H1 (cell line): ENCODE results near the gene ELMO1. TPM values are rescaled to one million over a fixed set of nuclear protein-coding genes. Genes with fewer than 3 reads are reported as not detected.

ENCODE experiments used
- CTCF ChIA-PET: fragments of 300-600 bp; sonication (Branson Sonifier 250); formaldehyde crosslinking; loops from one replicate; lab custom pipeline; 2021; ENCODE audit not compliant: partially characterized antibody; lab: Charles Lee
- POLR2A ChIA-PET: fragments of 300-600 bp; sonication (Branson Sonifier 250); formaldehyde crosslinking; loops from one replicate; lab custom pipeline; 2021; ENCODE audit warnings: inconsistent platforms; ENCODE audit not compliant: partially characterized antibody; lab: Charles Lee
- DNase-seq, 2 experiments: peaks; one replicate each; pipeline versions ENCODE4 v3.0.0 to v3.0.0-alpha.2; 2010 to 2022; ENCODE audit warnings: low spot score in 2 of 2, low read depth in 1 of 2, mixed read lengths in 1 of 2
- FAIRE-seq: peaks from 2 replicates; lab custom pipeline; 2011; peaks lifted over from hg19 to GRCh38; lab: Jason Lieb, UNC
- H2AFZ ChIP-seq: 2 replicates; pipeline ENCODE4 v1.8.1; 2012; ENCODE audit warnings: low read length, inconsistent platforms
- H2AK5ac ChIP-seq: 2 replicates; pipeline ENCODE4 v1.6.1; 2013; ENCODE audit warnings: low read depth, low read length
- H2BK120ac ChIP-seq: replicated peaks from 2 replicates; pipeline ENCODE3; 2013; ENCODE audit warnings: low read depth, low read length, inconsistent platforms
- H2BK12ac ChIP-seq: 2 replicates; pipeline ENCODE4 v1.6.1; 2013; ENCODE audit warnings: low read depth, low read length
- H2BK15ac ChIP-seq: 2 replicates; pipeline ENCODE4 v1.6.1; 2013; ENCODE audit warnings: low read length
- H2BK20ac ChIP-seq: 2 replicates; pipeline ENCODE4 v1.6.1; 2013; ENCODE audit warnings: low read length
- H2BK5ac ChIP-seq: 2 replicates; pipeline ENCODE4 v1.6.1; 2013; ENCODE audit warnings: low read depth, low read length
- H3K14ac ChIP-seq: 2 replicates; pipeline ENCODE4 v1.6.1; 2013; ENCODE audit warnings: inconsistent platforms; ENCODE audit not compliant: insufficient read length
- H3K18ac ChIP-seq: 2 replicates; pipeline ENCODE4 v1.6.1; 2013; ENCODE audit warnings: low read length; ENCODE audit errors: extremely low read depth
- H3K23ac ChIP-seq: 2 replicates; pipeline ENCODE4 v1.6.1; 2013; ENCODE audit warnings: inconsistent platforms; ENCODE audit not compliant: insufficient read length
- H3K23me2 ChIP-seq: 2 replicates; pipeline ENCODE4 v1.6.1; 2013; ENCODE audit warnings: low read depth, low read length
- H3K27ac ChIP-seq: 2 replicates; pipeline ENCODE4 v1.6.1; 2011; ENCODE audit warnings: low read depth, low read length, inconsistent platforms
- H3K27me3 ChIP-seq, 4 experiments: replicated peaks in 1 of 4; 1 replicate in 1 of 4; 2 replicates in 3 of 4; pipeline versions ENCODE4 v1.6.1 to v1.8.1; 2011 to 2013; ENCODE audit warnings: low read length in 3 of 4, mild to moderate bottlenecking in 3 of 4, inconsistent platforms in 2 of 4, mixed read lengths in 2 of 4, moderate library complexity in 1 of 4; ENCODE audit not compliant: control insufficient read depth in 3 of 4, insufficient read depth in 3 of 4; ENCODE audit errors: extremely low read depth in 1 of 4
- H3K36me3 ChIP-seq, 4 experiments: 2 replicates each; pipeline versions ENCODE4 v1.6.1 to v1.8.1; 2011 to 2013; ENCODE audit warnings: mild to moderate bottlenecking in 4 of 4, low read length in 3 of 4, moderate library complexity in 2 of 4, control low read depth in 1 of 4, inconsistent platforms in 1 of 4; ENCODE audit not compliant: insufficient read depth in 4 of 4, control insufficient read depth in 2 of 4
- H3K4ac ChIP-seq: replicated peaks from 2 replicates; pipeline ENCODE3; 2013; ENCODE audit warnings: low read length, low read depth, mixed read lengths, inconsistent platforms; ENCODE audit not compliant: insufficient read length
- H3K4me1 ChIP-seq, 4 experiments: replicated peaks in 1 of 4; 1 replicate in 1 of 4; 2 replicates in 3 of 4; pipeline versions ENCODE4 v1.6.1 to v1.8.1; 2011 to 2013; ENCODE audit warnings: low read length in 3 of 4, inconsistent platforms in 2 of 4, mixed read lengths in 1 of 4; ENCODE audit not compliant: insufficient read depth in 4 of 4, control insufficient read depth in 3 of 4
- H3K4me2 ChIP-seq, 2 experiments: 2 replicates each; pipeline versions ENCODE4 v1.6.1 to v1.8.1; 2011 to 2013; ENCODE audit warnings: low read depth in 2 of 2, low read length in 2 of 2, control low read depth in 1 of 2, inconsistent platforms in 1 of 2, mild to moderate bottlenecking in 1 of 2; ENCODE audit not compliant: insufficient read depth in 1 of 2
- H3K4me3 ChIP-seq, 4 experiments: fragments of 200-600, 300-600 bp in 1 of 4; sonication (generic), shearing (Covaris generic), sonication (Bioruptor Twin) in 1 of 4; 2 replicates each; pipeline versions ENCODE4 v1.5.1 to v1.8.1; 2011 to 2016; ENCODE audit warnings: low read length in 4 of 4, low read depth in 3 of 4, control low read depth in 2 of 4, inconsistent platforms in 2 of 4, mild to moderate bottlenecking in 2 of 4, mixed read lengths in 1 of 4, moderate library complexity in 1 of 4; ENCODE audit not compliant: insufficient read depth in 2 of 4; ENCODE audit errors: extremely low read depth in 1 of 4
- H3K56ac ChIP-seq: replicated peaks from 2 replicates; pipeline ENCODE3; 2013; ENCODE audit warnings: low read depth, mild to moderate bottlenecking, mixed read lengths, low read length, inconsistent platforms; ENCODE audit not compliant: insufficient read length
- H3K79me1 ChIP-seq: 2 replicates; pipeline ENCODE4 v1.6.1; 2013; ENCODE audit warnings: low read depth, low read length, control low read depth
- H3K79me2 ChIP-seq, 2 experiments: 2 replicates each; pipeline versions ENCODE4 v1.6.1 to v1.8.1; 2012 to 2013; ENCODE audit warnings: low read length in 2 of 2, mild to moderate bottlenecking in 2 of 2, inconsistent platforms in 1 of 2; ENCODE audit not compliant: insufficient read depth in 2 of 2, control insufficient read depth in 1 of 2
- H3K9ac ChIP-seq, 4 experiments: replicated peaks in 1 of 4; 1 replicate in 1 of 4; 2 replicates in 3 of 4; pipeline versions ENCODE4 v1.6.1 to v1.8.1; 2011 to 2013; ENCODE audit warnings: low read depth in 3 of 4, low read length in 3 of 4, control low read depth in 2 of 4, mild to moderate bottlenecking in 2 of 4, moderate library complexity in 2 of 4, inconsistent platforms in 1 of 4; ENCODE audit errors: extremely low read depth in 1 of 4
- H3K9me3 ChIP-seq, 2 experiments: 2 replicates each; pipeline versions ENCODE4 v1.6.1 to v1.8.1; 2012 to 2013; ENCODE audit warnings: mild to moderate bottlenecking in 2 of 2, moderate library complexity in 2 of 2, control low read depth in 1 of 2, inconsistent platforms in 1 of 2, low read depth in 1 of 2, low read length in 1 of 2, mixed read lengths in 1 of 2; ENCODE audit not compliant: insufficient read depth in 2 of 2
- H4K20me1 ChIP-seq, 2 experiments: replicated peaks in 1 of 2; 2 replicates each; pipeline versions ENCODE3 to v1.8.1; 2011 to 2013; ENCODE audit warnings: inconsistent platforms in 2 of 2, low read length in 2 of 2, mild to moderate bottlenecking in 1 of 2; ENCODE audit not compliant: insufficient read depth in 2 of 2, control insufficient read depth in 1 of 2
- H4K5ac ChIP-seq: 2 replicates; pipeline ENCODE4 v1.6.1; 2013; ENCODE audit warnings: low read length, low read depth, mixed read lengths, inconsistent platforms; ENCODE audit not compliant: insufficient read length
- H4K8ac ChIP-seq: 2 replicates; pipeline ENCODE4 v1.8.0; 2013; ENCODE audit warnings: mild to moderate bottlenecking, moderate library complexity, low read length, inconsistent platforms; ENCODE audit not compliant: insufficient read depth; ENCODE audit errors: extremely low read depth
- H4K91ac ChIP-seq: replicated peaks from 2 replicates; pipeline ENCODE3; 2013; ENCODE audit warnings: low read length, mixed read lengths, inconsistent platforms; ENCODE audit not compliant: insufficient read length
- ATF2 ChIP-seq: IDR thresholded peaks from 2 replicates; pipeline ENCODE4 v1.6.1; 2012; ENCODE audit warnings: low read length, inconsistent platforms
- BACH1 ChIP-seq: IDR thresholded peaks from 2 replicates; pipeline ENCODE4 v1.6.1; 2012; ENCODE audit warnings: low read length, improper control_type of control experiment
- BRCA1 ChIP-seq: IDR thresholded peaks from 2 replicates; pipeline ENCODE4 v1.6.1; 2012; ENCODE audit warnings: low read depth, low read length, improper control_type of control experiment
- CBX8 ChIP-seq: fragments of 300-800, 300-1000 bp; sonication (generic); IDR thresholded peaks from 2 replicates; pipeline ENCODE4 v1.7.1; 2016; ENCODE audit warnings: low read depth, low read length, borderline replicate concordance
- CREB1 ChIP-seq: IDR thresholded peaks from 2 replicates; pipeline ENCODE4 v1.6.1; 2012; ENCODE audit warnings: inconsistent platforms
- CTBP2 ChIP-seq: IDR thresholded peaks from 2 replicates; pipeline ENCODE4 v1.7.0; 2011; ENCODE audit warnings: borderline replicate concordance, mild to moderate bottlenecking, moderate library complexity, mixed read lengths, low read length; ENCODE audit not compliant: insufficient read depth, insufficient read length
- EGR1 ChIP-seq: IDR thresholded peaks from 2 replicates; pipeline ENCODE4 v1.6.1; 2011; ENCODE audit warnings: low read depth, low read length, borderline replicate concordance
- EP300 ChIP-seq, 2 experiments: IDR thresholded peaks; 1 replicate in 1 of 2; 2 replicates in 1 of 2; pipeline ENCODE4 v1.6.1; 2011 to 2012; ENCODE audit warnings: low read depth in 2 of 2, low read length in 2 of 2, mild to moderate bottlenecking in 2 of 2, borderline replicate concordance in 1 of 2, inconsistent platforms in 1 of 2, moderate library complexity in 1 of 2
- KDM1A ChIP-seq: fragments of 200-600, 300-600 bp; sonication (generic); IDR thresholded peaks from 2 replicates; pipeline ENCODE4 v1.7.1; 2016; ENCODE audit warnings: mild to moderate bottlenecking, low read length, borderline replicate concordance
- KDM5A ChIP-seq: fragments of 200-600 bp; IDR thresholded peaks from 2 replicates; pipeline ENCODE4 v1.7.1; 2012; ENCODE audit warnings: mild to moderate bottlenecking, low read length, inconsistent platforms, mixed read lengths
- RNF2 ChIP-seq: fragments of 200-900, 300-1000 bp; sonication (generic); IDR thresholded peaks from 2 replicates; pipeline ENCODE4 v1.7.1; 2016; ENCODE audit warnings: borderline replicate concordance, low read depth, mild to moderate bottlenecking, antibody characterized with exemption, low read length; ENCODE audit not compliant: poor library complexity, severe bottlenecking; ENCODE audit errors: missing control alignments
- TAF7 ChIP-seq: optimal IDR thresholded peaks from 2 replicates; pipeline ENCODE3; 2011; ENCODE audit warnings: low read depth, mild to moderate bottlenecking, inconsistent platforms, low read length, moderate library complexity, borderline replicate concordance
- TCF12 ChIP-seq: IDR thresholded peaks from 2 replicates; pipeline ENCODE4 v1.6.1; 2011; ENCODE audit warnings: low read depth, mild to moderate bottlenecking, low read length
- whole genome bisulfite sequencing, 2 experiments: shearing (Covaris generic) in 1 of 2; methylation state at CpG; one replicate each; pipeline versions ENCODE4 v1.1.6 to v1.1.7; 2013 to 2015; ENCODE audit warnings: low lambda C conversion rate in 2 of 2, mixed read lengths in 2 of 2, inconsistent platforms in 1 of 2, low coverage in 1 of 2, missing lambda C conversion rate in 1 of 2; ENCODE audit not compliant: insufficient replicate concordance in 2 of 2, insufficient coverage in 1 of 2, insufficient read length in 1 of 2; ENCODE audit errors: extremely low coverage in 1 of 2, missing lambda C conversion rate in 1 of 2; 5-methylcytosine and 5-hydroxymethylcytosine counted together
- polyA plus RNA-seq, 7 experiments: library from polyadenylated mRNA; depleted of rRNA in 3 of 7; stranded (reverse) in 5 of 7; unstranded in 2 of 7; fragments of >200 nt in 5 of 7; fragments of 200-250 nt in 2 of 7; gene quantifications; 1 replicate in 5 of 7; 2 replicates in 1 of 7; 4 replicates in 1 of 7; pipeline versions ENCODE4 v1.2.1 to v1.2.3, GENCODE V29; 2011 to 2013; ENCODE audit warnings: missing spikeins in 2 of 7, mixed read lengths in 2 of 7
- total RNA-seq: library from RNA; stranded (reverse); fragmentation: NEBNext Ultra II Directional; extraction: Animal tissue kit (Norgen Biotek cat#: 25700); gene quantifications from 2 replicates; pipeline ENCODE4 v1.2.1, GENCODE V29; 2021

ELMO1 gene
- total and polyA plus RNA-seq, 2 of the 8 experiments (the other 6 are each of a cell fraction or from before 2014, with no cell fraction given) = 18.4 to 21.0 TPM

DNA sequence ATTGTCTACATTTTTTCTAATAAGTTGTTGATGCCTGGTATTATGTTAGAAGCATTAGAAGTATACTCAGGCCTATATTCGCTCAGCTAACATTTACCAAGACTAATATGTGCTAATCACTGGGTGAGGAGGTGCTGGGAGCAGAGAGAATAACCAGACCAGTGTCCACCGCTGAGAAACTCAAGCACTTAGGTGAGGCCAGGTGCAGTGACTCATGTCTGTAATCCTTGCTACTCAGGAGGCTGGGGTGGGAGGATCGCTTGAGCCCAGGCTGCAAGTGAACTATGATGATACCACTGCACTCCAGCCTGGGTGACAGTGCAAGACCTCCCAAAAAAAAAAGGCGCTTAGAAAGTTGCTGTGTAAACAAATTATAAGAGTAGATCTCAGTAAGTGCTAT lies 542.2 kb downstream of the ELMO1 start:
- Histone ChIP-seq H3K4ac (no peak overlapping the region), H2BK12ac (no peak overlapping the region), H2AFZ (no peak overlapping the region), H3K14ac (no peak overlapping the region), H4K8ac (no peak overlapping the region), H3K4me3 (no peak overlapping the region), H2BK5ac (no peak overlapping the region), H4K5ac (no peak overlapping the region), H2AK5ac (no peak overlapping the region), H3K4me1 (peaks cover 0 to 4% (median 0%) of the 10 kb centered on the region in 4 experiments; a peak in 1 of 7 replicates), H3K9me3 (no peaks in the 10 kb centered on the region), H3K18ac (no peak overlapping the region), H3K27ac (no peak overlapping the region), H2BK20ac (no peak overlapping the region), H3K23ac (no peak overlapping the region), H3K9ac (no peak overlapping the region), H3K4me2 (no peak overlapping the region), H3K27me3 (no peaks in the 10 kb centered on the region), H4K91ac (no peak overlapping the region), H3K36me3 (no peaks in the 10 kb centered on the region), H3K56ac (no peak overlapping the region), H3K23me2 (no peaks in the 10 kb centered on the region), H2BK120ac (no peak overlapping the region), H3K79me1 (no peaks in the 10 kb centered on the region), H4K20me1 (no peaks in the 10 kb centered on the region), H3K79me2 (no peaks in the 10 kb centered on the region), H2BK15ac (no peak overlapping the region)
- WGBS, 2 experiments = 85% methylated on average over 4 of the region's 4 CpGs; no CpG with 5 or more reads in 1 of the 2 experiments
- ChIA-PET POLR2A (no interaction called here), CTCF (no interaction called here)
- no peak for FAIRE-seq
- DNase-seq = no peak
- no peak for TF ChIP-seq ATF2
- no peak for TF ChIP-seq KDM5A
- TF ChIP-seq KDM1A = no peak
- TF ChIP-seq CREB1 = no peak
- TF ChIP-seq BACH1 = no peak
- TF ChIP-seq CBX8 = no peak
- no peak for TF ChIP-seq BRCA1
- TF ChIP-seq TAF7 = no peak
- no peak for TF ChIP-seq TCF12
- no peak for TF ChIP-seq EGR1
- no peak for TF ChIP-seq CTBP2
- TF ChIP-seq EP300 (IDR thresholded peaks at IDR 0.05; ENCODE audit: borderline replicate concordance in 1 of 2, low read depth in 2 of 2, low read length in 2 of 2) = no peak
- TF ChIP-seq RNF2 = no peak
